Neural cell (in vitro differentiated cells): ENCODE data around the gene TRPM1. TPM values are rescaled to one million over a fixed set of nuclear protein-coding genes. Genes with fewer than 3 reads are reported as not detected.

Experiments
- H2AFZ ChIP-seq: fragments of 200-600, 300-800 bp; sonication (generic), shearing (Covaris generic); 2 replicates; pipeline ENCODE4 v1.6.0; 2014; ENCODE audit warnings: low read depth, mild to moderate bottlenecking, antibody characterized with exemption, low read length, moderate library complexity
- H3F3A ChIP-seq: fragments of 200-600 bp; shearing (Covaris generic); 2 replicates; pipeline ENCODE4 v1.6.1; 2016; ENCODE audit warnings: mild to moderate bottlenecking, moderate library complexity, mixed read lengths, antibody characterized with exemption, low read length; ENCODE audit not compliant: insufficient read depth, poor library complexity, severe bottlenecking
- H3K27ac ChIP-seq: fragments of 200-600, 300-800 bp; sonication (generic), shearing (Covaris generic); 2 replicates; pipeline ENCODE4 v1.5.1; 2014; ENCODE audit warnings: mild to moderate bottlenecking, low read length, moderate library complexity
- H3K27me3 ChIP-seq: fragments of 300-800, 200-600 bp; sonication (generic), shearing (Covaris generic); 2 replicates; pipeline ENCODE4 v1.6.0; 2014; ENCODE audit warnings: mild to moderate bottlenecking, low read depth, low read length, moderate library complexity; ENCODE audit not compliant: insufficient read depth
- H3K36me3 ChIP-seq: fragments of 300-800, 200-600 bp; sonication (generic), shearing (Covaris generic); 2 replicates; pipeline ENCODE4 v1.5.1; 2014; ENCODE audit warnings: mild to moderate bottlenecking, antibody characterized with exemption, low read length, moderate library complexity; ENCODE audit not compliant: insufficient read depth
- H3K4me2 ChIP-seq: fragments of 300-800, 200-600 bp; sonication (generic), shearing (Covaris generic); 2 replicates; pipeline ENCODE4 v1.6.0; 2014; ENCODE audit warnings: mild to moderate bottlenecking, low read length
- H3K4me3 ChIP-seq: fragments of 300-800, 200-600 bp; sonication (generic), shearing (Covaris generic); 2 replicates; pipeline ENCODE4 v1.5.1; 2014; ENCODE audit warnings: mild to moderate bottlenecking, low read length, moderate library complexity
- H3K79me2 ChIP-seq: fragments of 200-600 bp; shearing (Covaris generic); replicated peaks from 2 replicates; pipeline ENCODE4 v1.6.0; 2014; ENCODE audit warnings: mild to moderate bottlenecking, low read length, moderate library complexity; ENCODE audit not compliant: insufficient read depth
- H3K9ac ChIP-seq: fragments of 300-800, 200-600 bp; sonication (generic), shearing (Covaris generic); 2 replicates; pipeline ENCODE4 v1.6.1; 2016; ENCODE audit warnings: mild to moderate bottlenecking, low read length, mixed read lengths
- H3K9me2 ChIP-seq: fragments of 200-600 bp; shearing (Covaris generic); 2 replicates; pipeline ENCODE4 v1.6.1; 2016; ENCODE audit warnings: mild to moderate bottlenecking, low read length, mixed read lengths; ENCODE audit not compliant: insufficient read depth
- H3K9me3 ChIP-seq: fragments of 200-600, 300-800 bp; sonication (generic), shearing (Covaris generic); 2 replicates; pipeline ENCODE4 v1.6.1; 2016; ENCODE audit warnings: mild to moderate bottlenecking, mixed run types, low read length, moderate library complexity, mixed read lengths
- H4K20me1 ChIP-seq: fragments of 200-600 bp; shearing (Covaris generic); 2 replicates; pipeline ENCODE4 v1.6.1; 2016; ENCODE audit warnings: mild to moderate bottlenecking, mixed run types; ENCODE audit not compliant: insufficient read depth
- CTCF ChIP-seq: fragments of 450-650 bp; IDR thresholded peaks from 2 replicates; pipeline ENCODE4 v1.5.1; 2014; ENCODE audit warnings: antibody characterized with exemption, mild to moderate bottlenecking, moderate library complexity; ENCODE audit not compliant: poor library complexity, severe bottlenecking
- EP300 ChIP-seq: fragments of 450-650 bp; conservative IDR thresholded peaks from 2 replicates; pipeline ENCODE4 v1.6.1; 2014; ENCODE audit warnings: antibody characterized with exemption, mild to moderate bottlenecking, moderate library complexity; ENCODE audit not compliant: poor library complexity, severe bottlenecking
- EZH2 ChIP-seq: fragments of 200-600, 300-800 bp; shearing (Covaris generic), sonication (generic); IDR thresholded peaks from 2 replicates; pipeline ENCODE4 v1.6.1; 2014; ENCODE audit warnings: antibody characterized with exemption, low read length, borderline replicate concordance, mild to moderate bottlenecking; ENCODE audit not compliant: insufficient read depth, poor library complexity, severe bottlenecking
- MXI1 ChIP-seq: fragments of 450-650 bp; conservative IDR thresholded peaks from 2 replicates; pipeline ENCODE4 v1.6.1; 2014; ENCODE audit warnings: antibody characterized with exemption, mild to moderate bottlenecking; ENCODE audit not compliant: poor library complexity, severe bottlenecking
- POLR2AphosphoS5 ChIP-seq: IDR thresholded peaks from 2 replicates; pipeline ENCODE4 v1.6.1; 2012
- RAD21 ChIP-seq: fragments of 450-650 bp; conservative IDR thresholded peaks from 2 replicates; pipeline ENCODE4 v1.6.1; 2014; ENCODE audit warnings: antibody characterized with exemption, mild to moderate bottlenecking, moderate library complexity
- REST ChIP-seq: IDR thresholded peaks from 2 replicates; pipeline ENCODE4 v1.6.1; 2012; ENCODE audit warnings: borderline replicate concordance
- SMC3 ChIP-seq: fragments of 450-650 bp; conservative IDR thresholded peaks from 2 replicates; pipeline ENCODE4 v1.6.1; 2014; ENCODE audit warnings: antibody characterized with exemption, mild to moderate bottlenecking, moderate library complexity; ENCODE audit not compliant: poor library complexity
- TAF1 ChIP-seq: IDR thresholded peaks from 2 replicates; pipeline ENCODE4 v1.6.1; 2012; ENCODE audit warnings: low read depth
- polyA plus RNA-seq: library from polyadenylated mRNA; depleted of rRNA; stranded (reverse); fragments of >200 nt; gene quantifications from 2 replicates; pipeline ENCODE4 v1.2.3, GENCODE V29; 2014

Gene TRPM1
- polyA plus RNA-seq, 1 donor from 2014 or later, result not detected

GRCh38 chr15:31065824-31066223 is 35.7 kb downstream of the TRPM1 start:
- Histone ChIP-seq H3K27me3 (no peaks in the 10 kb centered on the region), H3K9me3 (no peaks in the 10 kb centered on the region)
- no peak for TF ChIP-seq TAF1
- no peak for TF ChIP-seq MXI1
- TF ChIP-seq EZH2, result no peak
- no peak for TF ChIP-seq RAD21
- TF ChIP-seq POLR2AphosphoS5, result no peak
- no peak for TF ChIP-seq CTCF
- TF ChIP-seq SMC3, result no peak
- TF ChIP-seq EP300, result no peak
- TF ChIP-seq REST, result no peak

GRCh38 chr15:31062911-31063310 is 38.6 kb downstream of the TRPM1 start:
- no peak overlapping the region for H3K4me2 ChIP-seq
- no peaks in the 10 kb centered on the region for H3K36me3 ChIP-seq
- H3K4me3 ChIP-seq, result no peak overlapping the region
- no peaks in the 10 kb centered on the region for H4K20me1 ChIP-seq
- no peak overlapping the region for H3K9ac ChIP-seq
- H3K9me3 ChIP-seq, result no peaks in the 10 kb centered on the region
- H3K27ac ChIP-seq, result no peak overlapping the region
- no peaks in the 10 kb centered on the region for H3K27me3 ChIP-seq
- H3K9me2 ChIP-seq, result no peaks in the 10 kb centered on the region
- no peak overlapping the region for H2AFZ ChIP-seq
- TF ChIP-seq EP300 (no peak), REST (no peak), SMC3 (no peak), EZH2 (no peak), TAF1 (no peak), CTCF (no peak), MXI1 (no peak)
- H3K79me2 ChIP-seq, result no peaks in the 10 kb centered on the region
- no peaks in the 10 kb centered on the region for H3F3A ChIP-seq

More at GRCh38 chr15:31065824-31066223, 35.7 kb downstream of the TRPM1 start:
- Histone ChIP-seq H3K79me2 (no peaks in the 10 kb centered on the region), H3K9me2 (no peaks in the 10 kb centered on the region), H3F3A (no peaks in the 10 kb centered on the region), H3K36me3 (no peaks in the 10 kb centered on the region), H3K9ac (no peak overlapping the region), H3K4me2 (no peak overlapping the region), H2AFZ (no peak overlapping the region), H4K20me1 (no peaks in the 10 kb centered on the region), H3K27ac (no peak overlapping the region), H3K4me3 (no peak overlapping the region)
